ENCODE results near the gene EDC3. TPM values are rescaled to one million over a fixed set of nuclear protein-coding genes. Genes with fewer than 3 reads are reported as not detected.

The EDC3 gene
- total and polyA plus RNA-seq, 9 of the 15 experiments (the other 6 are each of a cell fraction or from before 2014, with no cell fraction given) = 11.7 to 63.9 (median 32.8) TPM

DNA sequence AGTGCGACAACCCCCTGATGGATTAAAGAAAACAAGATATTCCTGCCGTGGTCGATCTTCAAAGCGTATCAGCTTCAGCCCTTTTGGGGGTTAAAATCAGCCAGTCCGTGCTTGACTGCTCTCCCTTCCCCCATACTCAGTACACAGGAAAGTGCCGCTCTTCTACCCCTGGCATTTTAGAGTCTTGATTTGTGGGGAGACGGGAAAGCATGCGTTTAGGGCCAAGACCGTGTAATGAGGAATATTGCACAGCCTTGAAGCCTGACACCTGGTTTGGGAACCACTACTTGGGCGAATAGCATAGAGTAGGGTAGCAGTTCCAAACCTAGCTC lies 540 bp upstream of the EDC3 start (continued):
- TF ChIP-seq JUN (IDR thresholded peaks at IDR 0.05; ENCODE audit: borderline replicate concordance, low read depth, low read length) = no peak
- 0 out of 2 replicates have a peak, but pooled peaks have one; percentile 5 for TF ChIP-seq JUN (CRISPR knock-in tag; IDR thresholded peaks at IDR 0.05; ENCODE audit: borderline replicate concordance)
- TF ChIP-seq ZNF311 (CRISPR knock-in tag; IDR thresholded peaks at IDR 0.05) = no peak
- TF ChIP-seq KLF10 (CRISPR knock-in tag; IDR thresholded peaks at IDR 0.05) = no peak

DNA sequence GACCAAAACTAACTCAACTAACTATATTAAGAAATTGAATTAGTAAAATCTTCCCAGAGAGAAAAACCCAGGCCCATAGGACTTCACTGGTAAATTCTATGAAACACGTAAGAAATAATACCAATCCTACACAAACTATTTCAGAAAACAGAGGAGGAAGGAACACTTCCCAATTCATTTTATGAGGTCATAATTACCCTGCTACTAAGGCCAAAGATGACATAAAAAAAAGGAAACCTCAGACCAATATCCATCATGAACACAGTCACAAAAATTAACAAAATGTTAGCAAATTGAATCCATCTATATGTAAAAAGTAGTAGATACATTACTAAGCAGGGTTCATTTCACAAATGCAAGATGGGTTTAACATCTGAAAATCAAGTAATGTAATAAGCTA lies 3.5 kb downstream of the EDC3 start:
- H3K36me3 ChIP-seq (ENCODE audit: control insufficient read depth, insufficient read depth, low read length) = no peaks in the 10 kb centered on the region; the same call in 2 of the 3 replicates
- no peak overlapping the region for H3K4me2 ChIP-seq (ENCODE audit: insufficient read depth, low read length)
- BruUV-seq (replicated peaks) = no TSS peak
- peaks cover 54% of the 10 kb centered on the region for H3K79me2 ChIP-seq (ENCODE audit: control insufficient read depth, insufficient read depth, low read length)
- 75% methylated on average over 1 of the region's 1 CpG for WGBS (ENCODE audit: insufficient coverage, low coverage, missing lambda C conversion rate)
- POLR2A ChIA-PET = no interaction called here
- peaks cover 0 to 5% of the 10 kb centered on the region in 2 experiments; a peak in 2 of 5 replicates for H3K4me1 ChIP-seq (replicated peaks in 1 of 2; ENCODE audit: control insufficient read depth in 2 of 2, insufficient read depth in 2 of 2, low read length in 2 of 2)
- CTCF ChIA-PET (ENCODE audit: low intra/inter-chr PET ratio) = no interaction called here
- DNase-seq (ENCODE audit: extremely low read depth in 1 of 4, low spot score in 3 of 4) (no peak), ATAC-seq (no peak), FAIRE-seq (no peak)
- H3K4me3 ChIP-seq = no peak overlapping the region
- no peaks in the 10 kb centered on the region for H3K9me1 ChIP-seq (ENCODE audit: control insufficient read depth, insufficient read depth, low read length)
- no peaks in the 10 kb centered on the region for H4K20me1 ChIP-seq (replicated peaks; ENCODE audit: control insufficient read depth, insufficient read depth, low read length)
- intact Hi-C loops (cut with micrococcal nuclease) = no loop called here
- H3K9me3 ChIP-seq (replicated peaks; ENCODE audit: control insufficient read depth, insufficient read depth, low read depth, low read length) = no peaks in the 10 kb centered on the region
- in situ Hi-C loops (cut with MboI) = no loop called here
- H3K27ac ChIP-seq (ENCODE audit: extremely low read depth, low read depth, low read length) = no peak overlapping the region
- no peak overlapping the region for H2AFZ ChIP-seq (ENCODE audit: low read depth, low read length)
- H3K27me3 ChIP-seq (ENCODE audit: control insufficient read depth in 2 of 2, insufficient read depth in 2 of 2, low read length in 2 of 2) = no peaks in the 10 kb centered on the region
- no peak overlapping the region for H3K9ac ChIP-seq (ENCODE audit: insufficient read depth in 1 of 2, low read depth in 2 of 2, low read length in 2 of 2)
- TF ChIP-seq ERF (CRISPR knock-in tag; IDR thresholded peaks at IDR 0.05) (no peak), NEUROD1 (IDR thresholded peaks at IDR 0.05; ENCODE audit: borderline replicate concordance, low read depth, low read length, partially characterized antibody) (no peak), MAFG (tag; conservative IDR thresholded peaks at IDR 0.05) (no peak), CCAR2 (IDR thresholded peaks at IDR 0.05; ENCODE audit: low read depth, low read length) (no peak), ZNF316 (IDR thresholded peaks at IDR 0.05) (no peak), POLR2G (IDR thresholded peaks at IDR 0.05; ENCODE audit: low read depth, low read length) (no peak), TBP (optimal IDR thresholded peaks at IDR 0.05; ENCODE audit: low read depth, low read length) (no peak), RHOXF2B (CRISPR knock-in tag; conservative IDR thresholded peaks at IDR 0.05) (no peak), FOSL1 (tag; conservative IDR thresholded peaks at IDR 0.05) (no peak), NCOA6 (IDR thresholded peaks at IDR 0.05) (no peak)
- TF ChIP-seq, protein P1, sequence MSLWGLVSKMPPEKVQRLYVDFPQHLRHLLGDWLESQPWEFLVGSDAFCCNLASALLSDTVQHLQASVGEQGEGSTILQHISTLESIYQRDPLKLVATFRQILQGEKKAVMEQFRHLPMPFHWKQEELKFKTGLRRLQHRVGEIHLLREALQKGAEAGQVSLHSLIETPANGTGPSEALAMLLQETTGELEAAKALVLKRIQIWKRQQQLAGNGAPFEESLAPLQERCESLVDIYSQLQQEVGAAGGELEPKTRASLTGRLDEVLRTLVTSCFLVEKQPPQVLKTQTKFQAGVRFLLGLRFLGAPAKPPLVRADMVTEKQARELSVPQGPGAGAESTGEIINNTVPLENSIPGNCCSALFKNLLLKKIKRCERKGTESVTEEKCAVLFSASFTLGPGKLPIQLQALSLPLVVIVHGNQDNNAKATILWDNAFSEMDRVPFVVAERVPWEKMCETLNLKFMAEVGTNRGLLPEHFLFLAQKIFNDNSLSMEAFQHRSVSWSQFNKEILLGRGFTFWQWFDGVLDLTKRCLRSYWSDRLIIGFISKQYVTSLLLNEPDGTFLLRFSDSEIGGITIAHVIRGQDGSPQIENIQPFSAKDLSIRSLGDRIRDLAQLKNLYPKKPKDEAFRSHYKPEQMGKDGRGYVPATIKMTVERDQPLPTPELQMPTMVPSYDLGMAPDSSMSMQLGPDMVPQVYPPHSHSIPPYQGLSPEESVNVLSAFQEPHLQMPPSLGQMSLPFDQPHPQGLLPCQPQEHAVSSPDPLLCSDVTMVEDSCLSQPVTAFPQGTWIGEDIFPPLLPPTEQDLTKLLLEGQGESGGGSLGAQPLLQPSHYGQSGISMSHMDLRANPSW (CRISPR knock-in tag; IDR thresholded peaks at IDR 0.05) = no peak
- TF ChIP-seq, protein P2, sequence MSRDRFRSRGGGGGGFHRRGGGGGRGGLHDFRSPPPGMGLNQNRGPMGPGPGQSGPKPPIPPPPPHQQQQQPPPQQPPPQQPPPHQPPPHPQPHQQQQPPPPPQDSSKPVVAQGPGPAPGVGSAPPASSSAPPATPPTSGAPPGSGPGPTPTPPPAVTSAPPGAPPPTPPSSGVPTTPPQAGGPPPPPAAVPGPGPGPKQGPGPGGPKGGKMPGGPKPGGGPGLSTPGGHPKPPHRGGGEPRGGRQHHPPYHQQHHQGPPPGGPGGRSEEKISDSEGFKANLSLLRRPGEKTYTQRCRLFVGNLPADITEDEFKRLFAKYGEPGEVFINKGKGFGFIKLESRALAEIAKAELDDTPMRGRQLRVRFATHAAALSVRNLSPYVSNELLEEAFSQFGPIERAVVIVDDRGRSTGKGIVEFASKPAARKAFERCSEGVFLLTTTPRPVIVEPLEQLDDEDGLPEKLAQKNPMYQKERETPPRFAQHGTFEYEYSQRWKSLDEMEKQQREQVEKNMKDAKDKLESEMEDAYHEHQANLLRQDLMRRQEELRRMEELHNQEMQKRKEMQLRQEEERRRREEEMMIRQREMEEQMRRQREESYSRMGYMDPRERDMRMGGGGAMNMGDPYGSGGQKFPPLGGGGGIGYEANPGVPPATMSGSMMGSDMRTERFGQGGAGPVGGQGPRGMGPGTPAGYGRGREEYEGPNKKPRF (IDR thresholded peaks at IDR 0.05; ENCODE audit: low read depth, low read length) = no peak
- TF ChIP-seq, protein P3, sequence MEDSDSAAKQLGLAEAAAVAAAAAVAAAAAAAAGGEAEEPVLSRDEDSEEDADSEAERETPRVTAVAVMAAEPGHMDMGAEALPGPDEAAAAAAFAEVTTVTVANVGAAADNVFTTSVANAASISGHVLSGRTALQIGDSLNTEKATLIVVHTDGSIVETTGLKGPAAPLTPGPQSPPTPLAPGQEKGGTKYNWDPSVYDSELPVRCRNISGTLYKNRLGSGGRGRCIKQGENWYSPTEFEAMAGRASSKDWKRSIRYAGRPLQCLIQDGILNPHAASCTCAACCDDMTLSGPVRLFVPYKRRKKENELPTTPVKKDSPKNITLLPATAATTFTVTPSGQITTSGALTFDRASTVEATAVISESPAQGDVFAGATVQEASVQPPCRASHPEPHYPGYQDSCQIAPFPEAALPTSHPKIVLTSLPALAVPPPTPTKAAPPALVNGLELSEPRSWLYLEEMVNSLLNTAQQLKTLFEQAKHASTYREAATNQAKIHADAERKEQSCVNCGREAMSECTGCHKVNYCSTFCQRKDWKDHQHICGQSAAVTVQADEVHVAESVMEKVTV (CRISPR knock-in tag; IDR thresholded peaks at IDR 0.05) = no peak

All from K562 (cell line).